Skin of body (tissue), 2 donors: ENCODE data around the gene PPP2R5D. TPM values are rescaled to one million over a fixed set of nuclear protein-coding genes. Genes with fewer than 3 reads are reported as not detected.

ENCODE experiments used
- DNase-seq: peaks from one replicate; lab custom pipeline; 2025; lab: John Stamatoyannopoulos, UW
- total RNA-seq: library from RNA; depleted of rRNA; stranded (reverse); fragments of >200 nt; gene quantifications from one replicate; pipeline ENCODE4 v1.2.3, GENCODE V29; 2014

PPP2R5D gene
- total RNA-seq, 1 donor from 2014 or later, result 23.8 TPM

DNA sequence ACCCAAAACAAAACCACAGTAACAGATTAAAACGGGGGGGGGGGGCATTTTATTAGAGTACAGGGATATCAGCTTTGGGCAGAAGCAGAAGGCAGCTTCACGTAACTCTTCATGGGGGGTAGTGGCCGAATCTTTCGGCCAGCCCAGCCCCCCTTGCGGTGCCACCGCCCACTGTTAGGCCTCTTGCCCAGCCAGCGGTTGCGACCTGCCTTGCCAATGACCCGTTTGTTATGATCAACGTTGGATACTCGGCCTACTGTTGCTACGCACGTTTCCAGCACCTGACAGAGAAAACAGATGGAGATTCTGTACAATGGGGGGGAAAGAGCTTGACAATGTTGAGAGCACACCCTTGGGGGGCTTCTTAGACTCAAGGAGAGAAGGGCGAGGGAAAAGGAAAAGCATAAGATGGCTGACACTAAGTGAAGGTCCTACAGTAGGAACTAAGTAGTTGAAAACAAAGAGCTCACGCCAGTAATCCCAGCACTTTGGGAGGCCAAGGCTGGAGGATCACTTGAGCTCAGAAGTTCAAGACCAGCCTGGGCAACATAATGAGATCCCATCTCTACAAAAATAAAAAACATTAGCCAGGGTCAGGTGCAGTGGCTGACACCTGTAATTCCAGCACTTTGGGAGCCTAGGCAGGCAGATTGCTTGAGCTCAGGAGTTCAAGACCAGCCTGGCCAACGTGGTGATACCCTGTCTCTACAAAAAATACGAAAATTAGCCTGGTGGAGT, 70.0 kb downstream of the PPP2R5D start:
- DNase-seq, result no peak

DNA sequence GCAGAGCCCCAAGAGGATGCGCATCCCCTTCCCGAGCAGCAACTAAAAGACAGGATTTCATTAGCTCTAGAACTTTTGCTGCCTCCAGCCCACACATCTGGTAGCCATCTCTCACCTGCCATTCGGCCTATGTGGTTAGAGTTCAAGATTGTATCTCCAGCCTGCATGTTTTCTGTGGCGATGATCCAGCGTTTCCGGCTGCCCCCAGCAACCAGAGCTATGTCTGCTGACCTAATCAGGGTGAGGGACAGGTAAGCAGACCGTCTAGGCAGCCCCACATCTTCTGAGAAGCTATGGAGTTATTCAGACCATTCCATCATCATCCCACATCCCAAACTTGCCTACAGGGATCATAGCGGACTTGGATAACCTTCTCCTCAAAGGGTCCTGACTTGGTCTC, 71.6 kb downstream of the PPP2R5D start:
- no peak for DNase-seq

DNA sequence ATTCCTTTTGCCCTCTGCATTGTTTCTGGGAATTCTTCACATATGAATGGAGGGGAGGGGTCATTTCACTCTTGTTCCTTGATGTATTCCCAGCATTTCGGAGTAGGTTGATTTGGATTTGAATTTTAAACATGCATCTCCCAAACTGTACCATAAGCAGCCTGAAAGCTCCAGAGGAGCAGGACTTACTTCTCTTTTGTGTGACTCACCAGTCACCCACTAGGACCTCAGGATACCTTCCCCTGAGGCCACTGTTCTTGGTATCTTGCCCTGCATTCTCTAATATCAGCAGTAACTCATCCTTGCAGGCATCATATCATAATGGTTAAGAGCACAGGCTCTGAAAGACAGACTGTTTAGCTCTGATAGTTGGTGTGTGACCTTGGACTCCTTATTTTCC, 74.2 kb downstream of the PPP2R5D start:
- no peak for DNase-seq

DNA sequence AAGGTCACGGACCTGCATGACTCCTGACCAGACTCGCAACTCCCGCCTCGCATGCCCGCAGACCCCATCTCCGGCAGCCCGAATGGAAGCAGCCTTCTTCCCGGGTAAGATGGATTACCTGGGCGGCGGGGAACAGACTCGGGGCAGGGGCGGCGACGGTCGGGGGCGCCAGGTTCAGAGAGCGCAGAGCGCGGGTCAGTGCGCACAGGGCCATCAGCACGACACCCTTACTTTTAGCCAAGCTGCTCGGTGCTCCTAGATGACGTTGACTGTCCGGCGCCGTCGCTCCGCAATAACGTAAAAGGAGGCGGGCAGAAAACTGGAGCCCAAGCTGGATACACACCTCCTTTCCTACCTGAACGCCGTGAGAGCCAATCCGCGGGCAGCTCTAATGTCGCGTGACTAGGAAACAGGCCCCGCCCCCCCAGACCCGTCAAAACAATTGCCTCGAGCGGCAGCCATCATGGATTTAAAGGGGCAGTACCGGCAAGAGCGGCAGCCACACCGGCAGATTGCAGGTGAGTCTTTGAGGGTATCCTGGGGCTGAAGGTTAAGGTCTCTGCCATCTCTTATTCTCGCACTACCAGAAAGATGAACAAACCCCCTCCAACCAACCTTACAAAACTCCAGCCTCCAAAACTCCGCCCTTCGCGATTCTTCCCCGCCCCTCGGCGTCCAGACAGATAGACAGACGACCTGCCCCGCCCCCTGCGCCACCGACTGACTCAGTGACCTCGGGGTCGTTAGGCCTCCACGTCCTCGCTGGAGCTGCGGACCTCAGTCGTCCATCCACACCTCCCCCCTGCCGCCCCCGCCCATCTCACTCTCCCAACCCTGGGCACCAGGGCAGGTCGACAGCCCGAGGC, 75.0 kb downstream of the PPP2R5D start, which contains the start of the genes KLC4 and MRPL2:
TSS of gene KLC4 (plus strand) at position 464 of the 866 bp plus-strand sequence. CDS start 1,705 bp downstream, outside the sequence.
TSS of gene MRPL2 (minus strand) at position 267 of the 866 bp plus-strand sequence. CDS start at position 214, 53 bp downstream.
- DNase-seq, result peak; percentile 98

DNA sequence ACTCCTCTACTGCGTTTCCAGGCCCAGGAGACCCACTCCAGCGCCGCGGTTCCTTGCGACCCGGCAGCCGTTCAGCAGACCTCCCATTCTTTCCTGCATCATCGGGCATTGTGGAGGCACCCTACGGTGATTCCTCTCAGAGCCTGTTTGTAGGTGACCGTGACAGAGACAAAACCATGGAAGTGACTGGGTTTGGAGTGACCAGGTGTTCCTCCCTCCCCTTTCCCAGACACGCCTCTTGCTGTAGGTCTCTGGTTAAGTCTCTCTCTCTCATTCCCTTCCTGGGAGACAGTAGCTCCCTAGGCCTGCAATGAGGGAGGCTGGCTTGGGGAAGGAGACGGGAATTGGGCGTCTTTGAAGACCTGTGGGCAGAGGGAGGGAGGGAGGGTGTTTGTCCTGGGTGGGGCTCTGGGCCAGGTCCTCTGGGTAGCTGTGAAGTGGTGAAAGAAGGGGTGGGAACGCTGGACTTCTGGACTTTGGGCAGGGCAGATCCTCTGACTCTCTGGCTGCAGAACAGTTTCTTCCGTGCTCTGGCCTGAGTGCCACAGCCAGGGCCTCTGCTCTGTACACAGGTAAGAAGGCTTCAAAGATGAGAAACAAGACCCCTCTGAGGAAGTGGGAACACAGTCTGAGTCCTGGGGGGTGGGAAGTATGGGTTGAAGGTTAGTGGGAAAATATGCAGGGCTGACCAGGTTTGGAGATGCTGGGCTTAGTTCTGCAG, 75.8 kb downstream of the PPP2R5D start:
- DNase-seq, result no peak

DNA sequence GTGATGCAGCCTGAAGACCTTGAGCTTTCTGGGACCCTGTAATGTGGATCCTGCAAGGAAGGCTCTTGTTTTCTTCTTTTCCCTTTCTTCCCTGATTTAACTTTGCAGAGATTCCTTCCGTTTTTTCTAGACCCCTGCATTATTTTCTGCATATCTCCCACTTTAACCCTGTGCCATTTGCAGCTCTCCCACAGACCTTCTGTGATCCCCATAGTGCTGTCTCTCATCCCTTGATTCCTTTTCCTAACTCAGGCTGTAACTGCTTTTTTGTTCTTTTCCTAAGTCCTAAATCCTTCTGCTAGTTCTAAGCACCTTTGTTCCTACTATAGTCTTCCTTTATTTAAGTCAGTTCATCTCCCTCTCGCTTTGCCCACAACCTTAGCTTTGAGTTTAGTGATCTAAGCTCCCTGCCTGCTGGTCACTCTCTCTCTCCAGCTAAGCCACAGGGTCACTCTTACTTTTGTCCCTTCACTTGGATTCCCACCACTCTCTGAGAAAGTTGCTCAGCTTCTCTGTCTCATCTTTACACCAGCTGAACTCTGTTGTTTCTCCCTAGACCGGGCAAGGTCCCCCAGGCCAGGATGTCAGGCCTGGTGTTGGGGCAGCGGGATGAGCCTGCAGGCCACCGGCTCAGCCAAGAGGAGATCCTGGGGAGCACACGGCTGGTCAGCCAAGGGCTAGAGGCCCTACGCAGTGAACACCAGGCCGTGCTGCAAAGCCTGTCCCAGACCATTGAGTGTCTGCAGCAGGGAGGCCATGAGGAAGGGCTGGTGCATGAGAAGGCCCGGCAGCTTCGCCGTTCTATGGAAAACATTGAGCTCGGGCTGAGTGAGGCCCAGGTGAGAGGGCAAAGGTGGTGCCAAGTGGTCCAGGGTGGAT, 76.6 kb downstream of the PPP2R5D start:
- DNase-seq, result no peak

DNA sequence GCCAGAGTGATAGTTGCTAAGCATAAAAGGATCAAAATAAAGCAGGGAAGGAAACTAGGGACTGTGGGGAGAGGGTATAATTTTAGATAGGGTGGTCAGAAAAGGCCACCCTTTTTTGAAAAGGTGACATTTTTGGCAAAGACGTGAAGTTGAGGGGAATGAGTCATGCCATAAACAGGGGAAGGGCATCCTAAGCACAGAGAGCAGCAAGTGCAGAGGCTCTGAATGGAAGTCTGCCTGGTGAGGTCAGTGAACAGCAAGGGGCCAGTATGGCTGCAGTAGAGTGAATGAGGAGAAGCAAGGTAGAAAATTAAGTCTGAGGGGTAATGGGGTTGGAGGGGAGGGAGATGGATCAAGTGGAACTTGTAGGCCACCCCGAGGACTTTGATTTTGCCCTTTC, 77.5 kb downstream of the PPP2R5D start:
- DNase-seq, result no peak

Other genes with a start within 250 kb of the PPP2R5D start
- gene TBCC, start 238.5 kb upstream of the PPP2R5D start, total RNA-seq, result 20.8 TPM
- 10.6 TPM for gene BICRAL, start 202.5 kb upstream of the PPP2R5D start, total RNA-seq
- 88.3 TPM for gene RPL7L1, start 105.0 kb upstream of the PPP2R5D start, total RNA-seq
- gene PTCRA, start 68.5 kb upstream of the PPP2R5D start, total RNA-seq, result not detected
- gene CNPY3, start 55.1 kb upstream of the PPP2R5D start, total RNA-seq, result 18.1 TPM
- 0.20 TPM for gene GNMT, start 23.8 kb upstream of the PPP2R5D start, total RNA-seq
- 13.1 TPM for gene PEX6, start 5.4 kb upstream of the PPP2R5D start, total RNA-seq
- 28.9 TPM for gene MEA1, start 29.4 kb downstream of the PPP2R5D start, total RNA-seq
- 82.3 TPM for gene KLHDC3, start 29.7 kb downstream of the PPP2R5D start, total RNA-seq
- 36.2 TPM for gene RRP36, start 37.1 kb downstream of the PPP2R5D start, total RNA-seq
- 20.3 TPM for gene CUL7, start 69.3 kb downstream of the PPP2R5D start, total RNA-seq
- 17.3 TPM for gene MRPL2, start 74.9 kb downstream of the PPP2R5D start, total RNA-seq
- gene KLC4, start 75.1 kb downstream of the PPP2R5D start, total RNA-seq, result 15.6 TPM
- 121 TPM for gene PTK7, start 91.7 kb downstream of the PPP2R5D start, total RNA-seq
- 12.5 TPM for gene SRF, start 186.7 kb downstream of the PPP2R5D start, total RNA-seq
- 18.8 TPM for gene CUL9, start 197.6 kb downstream of the PPP2R5D start, total RNA-seq
- 26.3 TPM for gene DNPH1, start 244.9 kb downstream of the PPP2R5D start, total RNA-seq